ENCODE data around the gene FRMD6. TPM values are rescaled to one million over a fixed set of nuclear protein-coding genes. Genes with fewer than 3 reads are reported as not detected.

FRMD6 gene
- total and polyA plus RNA-seq, 8 donors: 5.9 to 35.2 (median 9.7) TPM

GRCh38 chr14:51616256-51616655, 35.5 kb upstream of the FRMD6 start:
- Histone ChIP-seq H3K4me3 (no peak overlapping the region), H3K27me3 (no peaks in the 10 kb centered on the region), H3K36me3 (no peaks in the 10 kb centered on the region), H3K4me1 (peaks cover 0 to 13% (median 5%) of the 10 kb centered on the region in 4 donors), H3K27ac (no peak overlapping the region), H3K9me3 (no peaks in the 10 kb centered on the region)
- DNase-seq: no peak
- intact Hi-C loops (cut with DNase I; ENCODE audit: low total_unique reads): no loop called here
- TF ChIP-seq CTCF (IDR thresholded peaks at IDR 0.05) (no peak), EP300 (IDR thresholded peaks at IDR 0.05) (no peak), POLR2AphosphoS5 (IDR thresholded peaks at IDR 0.05) (no peak)
- WGBS, 5 donors: 94 to 100% (median 94%) methylated on average over 1 of the region's 1 CpG

GRCh38 chr14:51616724-51617409, 34.8 kb upstream of the FRMD6 start:
- H3K4me3 ChIP-seq: no peak overlapping the region
- 27 to 43% (median 32%) methylated on average over 4 of the region's 4 CpGs for WGBS, 5 donors
- peak; percentile 27 to 75 for DNase-seq
- no peaks in the 10 kb centered on the region for H3K36me3 ChIP-seq
- H3K9me3 ChIP-seq: no peaks in the 10 kb centered on the region
- no peak overlapping the region for H3K27ac ChIP-seq
- no peaks in the 10 kb centered on the region for H3K27me3 ChIP-seq
- peaks cover 0 to 13% (median 5%) of the 10 kb centered on the region in 4 donors for H3K4me1 ChIP-seq
- TF ChIP-seq EP300 (IDR thresholded peaks at IDR 0.05) (no peak), POLR2AphosphoS5 (IDR thresholded peaks at IDR 0.05) (peak in 1 of 3 donors; percentile 24), POLR2A (IDR thresholded peaks at IDR 0.05) (no peak)
- intact Hi-C loops (cut with DNase I; ENCODE audit: low total_unique reads): no loop called here

GRCh38 chr14:51619561-51619960, 32.1 kb upstream of the FRMD6 start:
- H3K9me3 ChIP-seq: no peaks in the 10 kb centered on the region
- no peak overlapping the region for H3K4me3 ChIP-seq
- intact Hi-C loops (cut with DNase I; ENCODE audit: low total_unique reads): no loop called here
- TF ChIP-seq CTCF (IDR thresholded peaks at IDR 0.05) (no peak), POLR2AphosphoS5 (IDR thresholded peaks at IDR 0.05) (no peak), EP300 (IDR thresholded peaks at IDR 0.05) (no peak), POLR2A (IDR thresholded peaks at IDR 0.05) (no peak)
- WGBS, 5 donors: 63 to 85% (median 79%) methylated on average over 4 of the region's 4 CpGs
- peak in 1 of 2 donors; percentile 40 for DNase-seq
- no peaks in the 10 kb centered on the region for H3K27me3 ChIP-seq
- no peaks in the 10 kb centered on the region for H3K36me3 ChIP-seq
- H3K4me1 ChIP-seq: peaks cover 0 to 13% (median 5%) of the 10 kb centered on the region in 4 donors
- no peak overlapping the region for H3K27ac ChIP-seq

- Histone ChIP-seq H3K4me1 (peaks cover 0 to 13% (median 5%) of the 10 kb centered on the region in 4 donors), H3K9me3 (no peaks in the 10 kb centered on the region), H3K4me3 (no peak overlapping the region), H3K36me3 (no peaks in the 10 kb centered on the region), H3K27me3 (no peaks in the 10 kb centered on the region), H3K27ac (no peak overlapping the region)
- TF ChIP-seq POLR2A (IDR thresholded peaks at IDR 0.05) (no peak), CTCF (IDR thresholded peaks at IDR 0.05) (no peak), POLR2AphosphoS5 (IDR thresholded peaks at IDR 0.05) (no peak), EP300 (IDR thresholded peaks at IDR 0.05) (no peak)
- DNase-seq: no peak
- intact Hi-C loops (cut with DNase I; ENCODE audit: low total_unique reads): no loop called here
- WGBS, 5 donors: 97 to 100% (median 99%) methylated on average over 2 of the region's 2 CpGs
Measured at GRCh38 chr14:51620056-51620455, 31.7 kb upstream of the FRMD6 start.

GRCh38 chr14:51621654-51622053, 30.1 kb upstream of the FRMD6 start:
- Histone ChIP-seq H3K27ac (no peak overlapping the region), H3K9me3 (no peaks in the 10 kb centered on the region), H3K27me3 (no peaks in the 10 kb centered on the region), H3K4me3 (no peak overlapping the region), H3K4me1 (peaks cover 0 to 9% (median 4%) of the 10 kb centered on the region in 4 donors), H3K36me3 (no peaks in the 10 kb centered on the region)
- 76 to 88% (median 85%) methylated on average over 2 of the region's 2 CpGs for WGBS, 5 donors
- TF ChIP-seq CTCF (IDR thresholded peaks at IDR 0.05) (no peak), POLR2AphosphoS5 (IDR thresholded peaks at IDR 0.05) (no peak), POLR2A (IDR thresholded peaks at IDR 0.05) (no peak)
- DNase-seq: no peak
- intact Hi-C loops (cut with DNase I; ENCODE audit: low total_unique reads): no loop called here
